ELR (cell line): Measurements from ENCODE around the gene B3GNT9.

ENCODE experiments used
- DNase-seq: peaks from one replicate; pipeline ENCODE4 v3.0.0-alpha.2; 2015; ENCODE audit warnings: low read depth

B3GNT9 gene

DNA sequence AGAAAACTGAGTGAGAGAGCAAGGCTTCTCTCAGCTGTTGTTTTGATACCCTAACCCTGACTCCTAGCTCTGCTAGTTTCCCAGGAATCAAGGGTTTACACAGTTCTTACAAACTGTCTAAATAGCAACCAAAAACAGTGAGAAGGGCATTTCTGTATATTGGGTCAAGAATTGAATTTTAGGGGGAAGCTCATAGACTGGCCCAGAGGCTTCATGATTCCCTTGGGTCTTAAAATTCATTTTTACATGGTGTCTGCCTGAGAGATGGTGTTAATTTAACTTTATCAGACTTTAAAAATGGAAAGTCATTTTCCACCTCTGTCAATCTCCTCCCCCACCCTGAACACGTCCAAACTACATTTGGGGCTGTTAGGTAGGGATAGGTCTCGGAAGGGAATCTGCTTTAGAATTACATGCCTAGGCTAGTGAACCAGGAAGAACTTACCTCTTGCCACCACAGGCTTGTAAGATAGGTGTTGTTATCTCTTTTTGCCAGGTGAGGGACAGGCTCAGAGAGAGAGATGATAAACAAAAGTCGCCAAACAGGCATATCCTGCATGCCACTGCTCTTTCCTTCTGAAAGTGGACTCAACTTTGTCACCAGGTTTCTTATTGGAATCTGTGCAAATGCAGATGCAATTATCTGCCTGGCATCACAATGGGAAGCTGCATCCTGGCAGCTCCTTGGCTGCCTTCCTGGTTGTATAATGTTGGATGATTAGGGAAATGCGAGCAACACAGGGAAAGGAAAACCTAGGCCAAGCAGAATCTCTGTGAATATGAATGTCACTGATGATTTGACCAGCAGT, 38.0 kb downstream of the B3GNT9 start:
- no peak for DNase-seq

DNA sequence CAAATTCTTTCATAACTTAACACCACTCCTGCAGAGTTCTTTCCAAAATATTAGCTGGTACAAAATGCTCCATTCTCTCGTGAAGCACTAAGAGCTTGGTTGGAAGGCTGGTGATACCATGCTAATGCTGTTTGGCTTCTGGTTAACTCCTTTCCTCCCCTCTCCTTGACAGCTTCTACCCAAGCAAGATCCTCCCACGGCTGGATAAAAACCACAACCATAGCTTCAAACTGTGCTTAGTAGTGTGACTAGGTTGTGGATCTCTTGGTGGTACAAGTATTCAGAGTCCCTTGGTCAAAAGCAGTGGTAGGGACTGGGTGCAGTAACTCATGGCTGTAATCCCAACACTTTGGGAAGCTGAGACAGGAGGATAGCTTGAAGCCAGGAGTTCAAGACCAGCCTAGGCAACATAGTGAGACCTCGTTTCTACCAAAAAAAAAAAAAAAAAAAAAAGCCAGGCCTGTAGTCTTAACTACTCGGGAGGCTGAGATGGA, 38.8 kb downstream of the B3GNT9 start:
- DNase-seq: no peak

DNA sequence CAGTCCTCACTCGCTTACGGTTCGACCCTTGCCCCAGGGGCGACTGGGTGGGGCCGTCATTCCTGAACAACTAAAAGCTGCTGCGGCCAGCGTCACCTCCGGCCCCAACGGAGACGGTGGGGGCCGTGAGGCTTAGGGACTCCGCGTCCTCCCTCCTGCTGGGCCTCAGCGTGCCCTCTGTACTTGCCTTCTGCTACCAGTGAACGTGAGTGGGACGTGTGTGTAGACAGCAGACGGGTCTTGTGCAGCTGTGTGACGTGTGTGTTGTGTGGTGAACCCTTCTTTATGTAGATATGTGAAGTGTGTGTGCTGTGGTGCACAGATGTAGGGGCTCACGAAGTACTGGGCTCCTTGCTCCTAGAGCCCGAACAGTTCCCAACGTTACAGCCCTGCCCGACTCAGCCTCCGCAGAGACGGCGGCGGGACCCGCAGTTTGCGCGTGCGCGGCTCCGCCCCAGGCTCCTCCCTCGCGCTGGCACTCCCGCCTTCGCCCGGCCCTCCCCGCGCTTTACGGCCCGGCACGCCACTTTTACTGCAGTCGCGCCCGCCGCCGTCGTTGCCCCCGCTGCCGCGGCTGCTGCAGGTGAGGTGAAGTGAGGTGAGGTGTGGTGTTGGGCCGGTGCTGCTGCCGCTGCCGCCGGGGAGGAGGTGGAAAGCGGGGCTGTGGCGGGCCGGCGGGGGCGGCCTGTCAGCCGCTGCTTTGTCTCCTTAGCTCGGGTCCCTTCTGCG, 41.2 kb downstream of the B3GNT9 start, which contains the start of gene PHAF1:
TSS of gene PHAF1 (plus strand) at position 535 of the 729 bp plus-strand sequence. CDS start 235 bp downstream, outside the sequence.
- DNase-seq: peak; percentile 91

DNA sequence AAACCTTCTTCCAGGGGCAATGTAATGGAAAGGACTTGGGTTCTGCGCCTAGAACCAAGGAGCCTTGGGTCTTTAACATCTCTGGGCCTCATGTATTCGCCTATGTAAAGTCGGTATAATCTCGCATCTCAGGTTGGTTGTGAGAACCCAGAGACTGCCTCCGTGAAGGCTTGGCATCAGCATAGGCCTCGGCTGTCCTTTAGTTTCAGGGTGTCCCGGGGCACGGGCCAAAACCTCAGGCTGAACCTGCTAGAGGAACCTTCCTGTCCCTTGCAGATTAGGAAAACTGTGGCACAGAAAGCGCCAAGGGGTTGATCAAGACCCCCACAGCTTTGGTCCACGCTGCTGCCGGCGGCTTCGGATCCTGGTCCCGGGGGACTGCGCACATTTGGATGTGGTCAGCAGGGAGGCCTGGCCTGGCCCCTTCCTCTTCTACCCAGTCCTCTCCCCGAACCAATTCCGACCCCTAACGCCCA, 41.8 kb downstream of the B3GNT9 start:
- no peak for DNase-seq

DNA sequence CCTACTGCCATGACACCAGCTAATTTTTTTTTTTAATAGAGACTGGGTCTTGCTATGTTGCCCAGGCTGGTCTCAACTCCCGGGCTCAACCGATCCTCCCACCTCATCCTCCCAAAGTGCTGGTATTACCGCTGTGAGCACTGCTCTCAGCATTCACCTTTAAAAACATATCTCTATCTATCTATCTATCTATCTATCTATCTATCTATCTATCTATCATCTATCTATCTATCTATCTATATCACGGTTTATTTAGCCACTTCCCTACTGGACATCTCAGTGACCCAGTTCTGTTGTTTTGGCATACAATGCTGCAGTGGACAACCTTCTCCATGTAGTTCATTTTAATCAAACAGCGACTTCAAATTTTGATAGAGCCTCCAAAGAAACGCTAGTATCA, 42.3 kb downstream of the B3GNT9 start:
- DNase-seq: no peak

DNA sequence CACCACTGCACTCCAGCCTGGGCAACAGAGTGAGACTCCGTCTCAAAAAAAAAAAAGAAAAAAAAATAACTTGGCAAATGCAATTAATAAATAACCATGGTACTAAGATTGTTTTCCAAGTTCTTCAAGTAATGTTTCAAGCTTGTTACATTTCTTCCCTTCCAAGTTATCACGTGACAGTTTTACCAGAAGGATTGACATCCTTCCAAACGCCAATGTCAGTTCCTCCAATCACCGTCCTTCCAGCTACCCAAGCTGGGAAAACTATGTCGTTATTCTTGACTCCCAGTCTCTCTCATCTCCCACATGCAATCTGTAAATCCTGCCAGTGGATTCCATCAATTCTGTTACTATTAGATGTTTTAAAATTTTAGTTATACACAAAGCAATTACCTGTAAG, 44.9 kb downstream of the B3GNT9 start:
- no peak for DNase-seq

DNA sequence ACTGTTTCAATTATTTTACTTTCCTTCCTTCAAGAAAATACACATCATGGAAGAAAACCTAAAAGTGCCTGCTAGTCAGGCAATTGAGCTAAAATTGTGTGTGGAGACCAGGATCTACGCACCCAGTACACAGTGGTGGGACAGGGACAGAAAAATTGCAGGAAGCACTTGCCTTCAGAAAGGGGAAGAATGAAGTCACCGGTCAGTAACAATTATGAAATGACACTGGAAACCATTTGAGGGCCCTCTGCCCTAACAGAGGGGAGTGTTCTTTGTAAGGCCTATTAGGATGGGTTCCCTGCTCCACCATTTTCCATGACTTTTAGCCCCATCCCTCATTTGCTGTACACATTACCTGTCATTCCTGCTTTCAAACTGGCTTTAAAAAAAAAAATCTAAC, 45.6 kb downstream of the B3GNT9 start:
- no peak for DNase-seq

DNA sequence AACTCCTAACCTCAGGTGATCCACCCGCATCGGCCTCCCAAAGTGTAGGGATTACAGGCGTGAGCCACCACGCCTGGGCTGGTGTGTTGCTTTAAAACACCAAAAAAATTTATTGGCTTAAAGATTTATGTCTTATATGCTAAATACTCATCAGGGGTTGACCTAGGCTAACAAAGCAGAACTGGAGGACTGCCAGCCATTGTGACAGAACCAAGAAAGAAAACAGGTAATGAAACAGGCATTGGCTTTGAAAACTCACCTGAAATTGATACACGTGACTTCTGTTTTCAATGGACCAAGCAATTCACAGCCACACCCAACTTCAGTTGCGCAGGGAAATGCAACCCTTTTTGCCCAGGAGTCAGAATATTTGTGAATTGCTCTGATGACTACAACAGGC, 46.0 kb downstream of the B3GNT9 start:
- DNase-seq: no peak

DNA sequence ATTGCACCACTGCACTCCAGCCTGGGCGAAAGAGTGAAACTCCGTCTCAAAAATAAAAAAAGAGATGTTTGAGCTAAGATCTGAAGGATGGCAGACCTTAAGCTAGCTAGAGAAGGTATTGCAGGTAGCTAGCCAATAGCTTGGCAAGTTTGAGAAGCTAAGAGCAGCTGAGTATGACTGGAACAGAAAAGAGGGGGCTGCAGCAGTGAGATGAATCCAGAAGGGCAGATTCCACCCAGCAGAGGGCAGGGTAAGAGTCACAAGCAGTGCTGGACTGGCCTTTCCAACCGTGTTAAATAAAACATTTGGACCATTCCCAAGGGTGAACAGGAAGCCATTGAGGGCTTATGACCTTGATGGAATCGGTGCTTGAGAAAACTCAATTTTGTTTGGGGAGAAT, 46.7 kb downstream of the B3GNT9 start:
- DNase-seq: peak; percentile 73

DNA sequence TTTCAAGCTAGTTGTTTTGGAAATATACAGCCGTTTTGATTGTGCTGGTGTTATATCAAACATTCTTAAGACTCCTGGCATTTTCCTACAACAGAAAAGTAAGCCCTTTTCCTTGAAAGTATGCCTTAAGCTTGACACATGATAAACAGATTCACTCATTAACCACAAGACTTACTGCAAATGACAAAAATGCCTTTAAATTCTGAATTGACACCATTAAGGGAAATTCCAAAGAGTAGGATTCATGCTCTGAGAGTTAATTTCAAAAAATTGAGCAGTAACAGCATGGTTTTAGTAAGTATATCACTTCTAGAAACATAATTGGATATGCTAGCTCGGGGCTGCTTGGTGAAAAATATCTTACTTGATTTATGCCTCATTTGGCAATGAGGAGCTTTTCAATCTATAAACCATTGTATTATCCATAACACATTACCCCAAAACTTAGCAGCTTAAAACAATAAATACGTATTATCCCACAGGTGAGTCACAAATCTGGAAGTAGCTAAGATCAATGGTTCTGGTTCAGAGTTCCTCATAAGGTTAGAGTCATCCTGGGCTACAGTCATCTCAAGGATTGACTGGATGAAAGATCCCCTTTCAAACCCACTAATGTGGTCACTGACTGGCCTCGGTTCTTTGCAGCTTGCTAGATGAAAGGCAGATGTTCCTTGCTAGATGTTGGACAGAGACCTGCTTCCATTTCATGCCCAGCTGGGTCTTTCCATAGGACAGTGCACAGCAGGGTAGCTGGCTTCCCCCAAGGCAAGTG, 49.3 kb downstream of the B3GNT9 start:
- DNase-seq: peak; percentile 78

DNA sequence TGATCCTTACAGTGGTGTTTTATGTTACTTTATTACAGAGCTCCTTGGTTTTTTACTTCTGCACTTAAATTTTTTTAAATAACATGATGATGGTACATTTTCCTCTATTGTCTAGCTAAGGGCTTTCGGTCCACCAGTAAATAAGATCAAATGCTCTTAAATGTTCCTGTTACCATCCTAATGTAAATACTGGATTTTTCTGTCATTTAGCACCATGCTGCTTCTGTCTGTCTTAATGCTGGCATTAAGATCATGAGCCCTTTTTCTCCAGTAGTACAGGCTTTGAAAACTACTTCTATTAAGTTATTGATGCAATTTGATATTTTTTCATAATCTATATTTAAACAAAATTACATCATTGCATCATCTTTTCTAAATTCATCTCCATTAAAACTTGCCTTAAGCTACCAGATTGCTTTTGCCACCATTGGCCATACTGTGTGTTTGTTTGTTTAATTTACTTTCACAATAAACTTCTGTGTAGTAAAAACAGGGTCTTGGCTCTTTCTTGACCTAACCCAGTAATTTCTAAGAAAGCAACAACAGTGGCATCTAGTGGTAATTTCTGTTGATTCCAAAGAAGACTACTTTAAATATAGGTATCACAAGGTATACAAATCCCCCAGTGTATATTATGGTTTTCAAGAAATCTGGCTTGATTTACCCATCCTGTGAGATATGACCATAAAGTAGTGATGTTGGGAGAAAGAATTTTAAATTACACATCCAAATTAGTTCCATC, 50.1 kb downstream of the B3GNT9 start:
- DNase-seq: peak; percentile 59

DNA sequence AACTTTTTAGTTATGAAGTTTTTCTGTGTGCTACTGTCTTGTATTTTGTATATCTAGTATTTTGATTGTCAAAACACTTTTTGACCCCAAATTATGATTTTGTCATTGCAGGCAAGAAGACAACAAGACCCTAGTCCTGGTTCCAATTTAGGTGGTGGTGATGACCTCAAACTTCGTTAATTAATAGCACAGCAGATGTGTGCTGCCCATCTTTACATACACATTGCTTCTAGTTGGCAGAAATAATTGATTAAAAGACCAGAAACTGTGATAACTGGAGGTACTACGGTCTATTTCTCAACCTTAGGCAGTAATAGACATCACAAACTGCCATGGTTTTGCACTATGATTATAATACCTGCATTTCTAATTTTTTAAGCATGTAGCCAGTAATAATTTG, 52.2 kb downstream of the B3GNT9 start:
- no peak for DNase-seq
